HFFc6 (cell line): Measurements from ENCODE around the gene TRNAU1AP. TPM values are rescaled to one million over a fixed set of nuclear protein-coding genes. Genes with fewer than 3 reads are reported as not detected.
"Not testable (repeated sequence)": the region's sequence is repeated elsewhere in the genome, so short reads cannot be mapped to it uniquely, and the experiment has no call there.

Experiments used
- DNase-seq: peaks from one replicate; pipeline ENCODE4 v3.0.0-alpha.2; 2018
- H3K27ac Mint-ChIP-seq: 2 replicates; pipeline ENCODE4 v1.8.0; 2020; ENCODE audit warnings: mild to moderate bottlenecking, mixed read lengths
- H3K27me3 Mint-ChIP-seq: 2 replicates; pipeline ENCODE4 v1.8.0; 2021; ENCODE audit warnings: mild to moderate bottlenecking, moderate library complexity, mixed read lengths; ENCODE audit not compliant: insufficient read depth
- H3K36me3 Mint-ChIP-seq: 2 replicates; pipeline ENCODE4 v1.8.0; 2021; ENCODE audit warnings: low read depth, mixed read lengths
- H3K4me1 Mint-ChIP-seq: 2 replicates; pipeline ENCODE4 v1.8.0; 2020; ENCODE audit warnings: low read depth, mixed read lengths
- H3K4me3 Mint-ChIP-seq: 2 replicates; pipeline ENCODE4 v1.8.0; 2020; ENCODE audit warnings: mild to moderate bottlenecking, moderate library complexity, mixed read lengths
- H3K9me3 Mint-ChIP-seq: 2 replicates; pipeline ENCODE4 v1.8.0; 2020; ENCODE audit warnings: mild to moderate bottlenecking, mixed read lengths
- total RNA-seq, 6 experiments: library from RNA; stranded (reverse); fragmentation: NEBNext Ultra II Directional; extraction: Animal tissue kit (Norgen Biotek cat#: 25700); gene quantifications; 2 replicates in 1 of 6; 3 replicates in 5 of 6; pipeline ENCODE4 v1.2.3, GENCODE V29; 2021
- TF ChIP-seq, protein P1 (sequence below): fragments of 200-600 bp; sonication (generic); IDR thresholded peaks from 2 replicates; pipeline ENCODE4 v1.5.0; 2021; ENCODE audit warnings: antibody characterized with exemption, mild to moderate bottlenecking

Gene TRNAU1AP
- total RNA-seq, 6 experiments from 2014 or later, result 20.9 to 33.0 (median 28.2) TPM

DNA sequence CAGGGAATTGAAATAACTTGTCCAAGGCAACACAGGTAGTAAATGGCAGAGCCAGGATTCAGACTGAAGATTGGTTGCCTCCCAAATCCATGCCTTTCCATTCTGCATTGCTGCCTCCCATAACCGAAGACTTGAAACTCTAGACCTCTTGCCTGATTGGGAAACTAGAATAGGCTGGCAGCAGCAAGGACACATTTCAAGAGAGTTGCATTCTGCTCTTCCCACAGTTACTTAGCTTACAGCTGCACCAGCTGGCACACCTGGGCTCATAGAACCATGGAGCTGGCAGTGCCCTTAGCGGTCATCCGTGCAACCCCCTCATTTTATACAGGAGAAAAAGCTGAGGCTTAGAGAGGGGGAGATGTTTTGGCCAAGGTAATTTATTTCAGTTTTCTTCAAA, 8.0 kb downstream of the TRNAU1AP start:
- H3K27ac Mint-ChIP-seq, result no peak overlapping the region
- no peaks in the 10 kb centered on the region for H3K27me3 Mint-ChIP-seq
- H3K4me1 Mint-ChIP-seq, result no peaks in the 10 kb centered on the region
- DNase-seq, result no peak
- peaks cover 25% of the 10 kb centered on the region; the same call in 1 of the 2 replicates for H3K36me3 Mint-ChIP-seq
- TF ChIP-seq, protein P1, sequence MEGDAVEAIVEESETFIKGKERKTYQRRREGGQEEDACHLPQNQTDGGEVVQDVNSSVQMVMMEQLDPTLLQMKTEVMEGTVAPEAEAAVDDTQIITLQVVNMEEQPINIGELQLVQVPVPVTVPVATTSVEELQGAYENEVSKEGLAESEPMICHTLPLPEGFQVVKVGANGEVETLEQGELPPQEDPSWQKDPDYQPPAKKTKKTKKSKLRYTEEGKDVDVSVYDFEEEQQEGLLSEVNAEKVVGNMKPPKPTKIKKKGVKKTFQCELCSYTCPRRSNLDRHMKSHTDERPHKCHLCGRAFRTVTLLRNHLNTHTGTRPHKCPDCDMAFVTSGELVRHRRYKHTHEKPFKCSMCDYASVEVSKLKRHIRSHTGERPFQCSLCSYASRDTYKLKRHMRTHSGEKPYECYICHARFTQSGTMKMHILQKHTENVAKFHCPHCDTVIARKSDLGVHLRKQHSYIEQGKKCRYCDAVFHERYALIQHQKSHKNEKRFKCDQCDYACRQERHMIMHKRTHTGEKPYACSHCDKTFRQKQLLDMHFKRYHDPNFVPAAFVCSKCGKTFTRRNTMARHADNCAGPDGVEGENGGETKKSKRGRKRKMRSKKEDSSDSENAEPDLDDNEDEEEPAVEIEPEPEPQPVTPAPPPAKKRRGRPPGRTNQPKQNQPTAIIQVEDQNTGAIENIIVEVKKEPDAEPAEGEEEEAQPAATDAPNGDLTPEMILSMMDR, result no peak
- no peak overlapping the region for H3K4me3 Mint-ChIP-seq
- no peaks in the 10 kb centered on the region for H3K9me3 Mint-ChIP-seq

DNA sequence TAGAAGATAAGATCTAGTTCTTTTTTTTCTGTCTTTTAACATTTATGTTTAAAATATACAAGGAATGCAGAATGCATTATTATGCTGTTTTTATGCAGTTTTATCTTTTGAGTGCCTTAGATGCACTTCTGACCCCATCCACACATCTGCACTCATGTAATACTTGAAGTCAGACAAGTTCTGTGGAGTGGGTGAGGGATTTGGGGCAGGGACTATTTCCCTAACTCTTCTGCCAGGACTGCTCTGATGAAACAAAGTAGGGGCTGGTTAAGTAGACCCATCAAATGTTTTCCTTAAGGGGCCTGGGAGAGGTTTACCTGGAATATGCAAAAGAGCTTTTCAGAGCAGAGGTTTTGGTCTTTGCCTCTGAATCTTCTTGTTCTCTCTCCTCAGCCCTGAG, 11.4 kb downstream of the TRNAU1AP start:
- DNase-seq, result no peak
- Mint-ChIP-seq H3K9me3 (no peaks in the 10 kb centered on the region), H3K36me3 (peaks cover 36% of the 10 kb centered on the region), H3K4me1 (no peaks in the 10 kb centered on the region), H3K27me3 (no peaks in the 10 kb centered on the region), H3K27ac (no peak overlapping the region), H3K4me3 (no peak overlapping the region)
- TF ChIP-seq, protein P1, result no peak

- H3K27me3 Mint-ChIP-seq, result no peaks in the 10 kb centered on the region
- DNase-seq, result no peak
- H3K27ac Mint-ChIP-seq, result no peak overlapping the region
- no peaks in the 10 kb centered on the region for H3K9me3 Mint-ChIP-seq
- TF ChIP-seq, protein P1, result no peak
- H3K4me1 Mint-ChIP-seq, result no peaks in the 10 kb centered on the region
- no peak overlapping the region for H3K4me3 Mint-ChIP-seq
- H3K36me3 Mint-ChIP-seq, result peaks cover 36% of the 10 kb centered on the region
Measured at GRCh38 chr1:28565040-28565439, 12.2 kb downstream of the TRNAU1AP start.

DNA sequence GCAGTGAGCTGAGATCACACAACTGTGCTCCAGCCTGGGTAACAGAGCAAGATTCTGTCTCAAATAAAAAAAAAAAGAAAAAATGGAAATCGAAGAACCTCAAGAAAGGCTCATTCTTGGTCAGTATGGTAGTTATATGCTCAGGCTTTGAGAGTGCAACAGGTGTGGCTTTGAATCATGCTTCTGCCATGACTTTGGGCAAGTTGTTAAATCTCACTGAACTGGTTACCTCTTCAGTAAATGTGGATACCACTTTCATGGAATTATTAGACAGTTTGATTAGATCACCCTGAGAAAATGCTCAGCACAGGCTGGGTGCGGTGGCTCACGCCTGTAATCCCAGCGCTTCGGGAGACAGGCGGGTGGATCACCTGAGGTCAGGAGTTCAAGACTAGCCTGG, 12.8 kb downstream of the TRNAU1AP start:
- H3K27ac Mint-ChIP-seq, result no peak overlapping the region
- no peak overlapping the region for H3K4me3 Mint-ChIP-seq
- H3K9me3 Mint-ChIP-seq, result no peaks in the 10 kb centered on the region
- H3K36me3 Mint-ChIP-seq, result peaks cover 30% of the 10 kb centered on the region
- TF ChIP-seq, protein P1, result no peak
- H3K4me1 Mint-ChIP-seq, result no peaks in the 10 kb centered on the region
- H3K27me3 Mint-ChIP-seq, result no peaks in the 10 kb centered on the region
- no peak for DNase-seq

- H3K4me1 Mint-ChIP-seq, result no peaks in the 10 kb centered on the region
- H3K9me3 Mint-ChIP-seq, result no peaks in the 10 kb centered on the region
- H3K36me3 Mint-ChIP-seq, result peaks cover 29% of the 10 kb centered on the region
- TF ChIP-seq, protein P1, result no peak
- H3K27me3 Mint-ChIP-seq, result no peaks in the 10 kb centered on the region; the same call in 1 of the 2 replicates
- DNase-seq, result no peak
- H3K4me3 Mint-ChIP-seq, result no peak overlapping the region
- no peak overlapping the region for H3K27ac Mint-ChIP-seq
Measured at GRCh38 chr1:28566931-28567330, 14.0 kb downstream of the TRNAU1AP start.

GRCh38 chr1:28571911-28572310, 19.0 kb downstream of the TRNAU1AP start:
- no peaks in the 10 kb centered on the region for H3K4me1 Mint-ChIP-seq
- no peaks in the 10 kb centered on the region for H3K9me3 Mint-ChIP-seq
- no peak for DNase-seq
- peak overlapping the region; percentile 24; the same call in 1 of the 2 replicates for H3K27ac Mint-ChIP-seq
- H3K4me3 Mint-ChIP-seq, result no peak overlapping the region
- peaks cover 20% of the 10 kb centered on the region for H3K36me3 Mint-ChIP-seq
- TF ChIP-seq, protein P1, result no peak
- H3K27me3 Mint-ChIP-seq, result no peaks in the 10 kb centered on the region; the same call in 1 of the 2 replicates

GRCh38 chr1:28572891-28573290, 20.0 kb downstream of the TRNAU1AP start:
- peaks cover 23% of the 10 kb centered on the region for H3K36me3 Mint-ChIP-seq
- H3K4me3 Mint-ChIP-seq, H3K27me3 Mint-ChIP-seq, H3K4me1 Mint-ChIP-seq, H3K27ac Mint-ChIP-seq, H3K9me3 Mint-ChIP-seq: not testable (repeated sequence)
- DNase-seq, result peak; percentile 59
